ENCODE results near the gene TNNI3.
"Not testable (repeated sequence)": the region's sequence is repeated elsewhere in the genome, so short reads cannot be mapped to it uniquely, and the experiment has no call there.

TNNI3 gene

DNA sequence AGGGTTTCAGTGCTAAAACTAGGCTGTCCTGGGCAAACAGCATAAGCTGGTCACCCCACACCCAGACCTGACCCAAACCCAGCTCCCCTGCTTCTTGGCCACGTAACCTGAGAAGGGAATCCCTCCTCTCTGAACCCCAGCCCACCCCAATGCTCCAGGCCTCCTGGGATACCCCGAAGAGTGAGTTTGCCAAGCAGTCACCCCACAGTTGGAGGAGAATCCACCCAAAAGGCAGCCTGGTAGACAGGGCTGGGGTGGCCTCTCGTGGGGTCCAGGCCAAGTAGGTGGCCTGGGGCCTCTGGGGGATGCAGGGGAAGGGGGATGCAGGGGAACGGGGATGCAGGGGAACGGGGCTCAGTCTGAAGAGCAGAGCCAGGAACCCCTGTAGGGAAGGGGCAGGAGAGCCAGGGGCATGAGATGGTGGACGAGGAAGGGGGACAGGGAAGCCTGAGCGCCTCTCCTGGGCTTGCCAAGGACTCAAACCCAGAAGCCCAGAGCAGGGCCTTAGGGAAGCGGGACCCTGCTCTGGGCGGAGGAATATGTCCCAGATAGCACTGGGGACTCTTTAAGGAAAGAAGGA, 42.9 kb downstream of the TNNI3 start:
- in situ Hi-C loops (cut with MboI; ENCODE audit: low sequenced_read_pairs): no loop called here

DNA sequence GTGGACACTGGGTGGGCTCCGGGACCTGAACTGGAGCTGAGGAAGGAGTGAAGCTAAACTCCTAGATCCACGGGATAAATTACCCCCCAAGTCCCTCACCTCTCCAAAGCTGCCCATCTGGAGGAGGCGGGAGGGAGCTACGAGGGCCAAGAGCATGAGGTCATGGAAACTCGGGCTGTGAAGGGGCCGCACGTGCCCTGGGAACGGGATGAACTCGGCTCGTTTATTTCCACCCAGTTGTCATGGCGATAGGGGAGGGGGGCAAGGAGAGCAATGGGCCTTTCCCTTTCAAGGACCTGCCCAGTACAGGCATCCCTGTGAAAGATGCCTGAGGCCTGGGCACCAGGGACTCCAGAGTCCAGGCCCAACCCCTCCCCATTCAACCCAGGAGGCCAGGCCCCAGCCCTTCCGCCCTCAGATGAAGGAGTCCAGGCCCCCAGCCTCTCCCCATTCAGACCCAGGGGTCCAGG, 43.9 kb downstream of the TNNI3 start:
- in situ Hi-C loops (cut with MboI; ENCODE audit: low sequenced_read_pairs): no loop called here

DNA sequence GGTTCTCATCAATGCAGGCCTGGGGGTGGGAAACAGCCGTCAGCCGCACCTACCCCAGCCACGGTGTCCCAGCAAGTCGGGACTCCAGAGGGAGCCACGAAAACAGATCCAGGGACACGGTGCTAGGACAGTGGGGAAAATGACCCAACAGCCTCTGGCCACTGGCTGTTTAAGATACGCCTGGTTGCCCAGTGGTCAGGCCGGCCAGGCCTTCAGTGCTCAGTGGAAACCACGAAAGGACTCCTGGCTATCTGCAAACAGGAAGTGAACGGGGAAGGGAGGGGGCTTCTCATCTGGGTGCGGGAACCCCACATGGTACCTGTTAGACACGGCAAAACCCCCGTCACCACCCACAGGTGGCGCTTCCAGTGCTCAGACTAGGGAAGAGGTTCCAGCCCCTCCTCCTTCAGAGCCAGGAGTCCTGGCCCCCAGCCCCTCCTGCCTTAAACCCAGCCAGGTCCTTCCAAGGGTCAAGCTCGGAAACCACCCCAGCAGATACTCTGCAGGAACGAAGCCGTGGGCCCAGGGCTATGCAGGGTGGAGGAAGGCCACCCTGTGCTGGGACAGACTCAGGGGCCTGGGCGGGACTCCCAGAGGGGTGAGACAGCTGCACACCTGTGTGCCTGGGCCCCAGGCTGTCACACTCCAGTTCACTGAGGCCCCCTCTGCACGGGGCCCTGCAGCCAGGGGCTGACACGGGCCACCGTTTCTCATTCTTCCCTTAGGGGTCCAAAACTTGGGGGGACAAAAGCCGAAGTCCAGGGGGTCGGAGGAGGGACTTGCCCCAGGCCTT, 44.6 kb downstream of the TNNI3 start:
- in situ Hi-C loops (cut with MboI; ENCODE audit: low sequenced_read_pairs): no loop called here

DNA sequence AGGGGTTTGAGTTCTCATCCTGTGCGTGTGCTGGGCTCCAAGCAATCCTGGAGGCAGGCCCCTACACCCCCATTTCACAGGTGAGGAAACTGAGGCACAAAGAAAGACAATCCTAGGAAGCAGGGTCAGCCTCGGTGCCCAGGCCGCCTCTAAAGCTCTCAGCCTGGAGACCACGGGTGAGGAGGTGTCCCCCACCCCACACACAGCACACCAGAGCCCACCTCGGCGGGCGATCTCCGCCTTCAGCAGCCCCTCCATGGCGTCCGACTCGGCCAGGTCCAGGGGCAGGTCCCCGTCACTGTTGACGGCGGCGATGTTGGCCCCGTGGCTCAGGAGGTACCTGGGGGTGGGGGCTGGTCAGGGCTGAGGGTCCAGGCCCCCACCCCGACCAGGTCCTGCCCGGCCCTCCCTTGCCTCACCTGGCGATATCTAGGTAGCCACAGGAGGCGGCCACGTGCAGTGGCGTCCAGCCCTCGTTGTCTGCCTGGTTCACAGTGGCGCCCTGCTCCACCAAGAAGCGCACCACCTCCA, 45.2 kb downstream of the TNNI3 start:
- in situ Hi-C loops (cut with MboI; ENCODE audit: low sequenced_read_pairs): no loop called here

DNA sequence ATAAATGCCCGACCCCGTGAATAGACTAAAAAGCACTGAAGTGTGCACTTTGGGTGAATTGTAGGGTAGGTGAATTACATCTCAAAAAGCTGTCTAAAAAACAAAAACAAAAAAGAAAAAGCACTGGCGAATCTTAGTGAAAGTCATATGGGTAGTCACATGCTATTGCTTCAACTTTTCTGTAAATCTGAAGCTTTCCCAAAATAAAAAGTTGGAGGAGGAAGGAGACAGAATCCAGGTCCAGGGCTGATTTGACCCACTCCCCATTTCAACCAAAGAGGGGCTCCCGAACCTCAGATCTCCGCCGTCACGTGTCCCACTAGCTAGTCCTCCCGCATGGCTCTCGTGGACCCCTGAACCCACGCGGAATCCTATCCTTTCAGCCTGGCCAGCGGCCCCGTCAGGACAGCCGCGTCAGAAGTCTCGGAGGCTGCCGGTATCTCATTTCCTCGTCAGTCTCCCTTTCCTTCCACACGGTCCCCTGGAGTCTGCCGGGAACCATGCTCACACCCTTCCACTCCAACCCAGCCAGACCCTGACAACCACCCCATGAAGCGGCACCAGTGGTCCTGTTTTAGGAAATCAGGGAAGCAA, 46.2 kb downstream of the TNNI3 start:
- in situ Hi-C loops (cut with MboI; ENCODE audit: low sequenced_read_pairs): no loop called here

DNA sequence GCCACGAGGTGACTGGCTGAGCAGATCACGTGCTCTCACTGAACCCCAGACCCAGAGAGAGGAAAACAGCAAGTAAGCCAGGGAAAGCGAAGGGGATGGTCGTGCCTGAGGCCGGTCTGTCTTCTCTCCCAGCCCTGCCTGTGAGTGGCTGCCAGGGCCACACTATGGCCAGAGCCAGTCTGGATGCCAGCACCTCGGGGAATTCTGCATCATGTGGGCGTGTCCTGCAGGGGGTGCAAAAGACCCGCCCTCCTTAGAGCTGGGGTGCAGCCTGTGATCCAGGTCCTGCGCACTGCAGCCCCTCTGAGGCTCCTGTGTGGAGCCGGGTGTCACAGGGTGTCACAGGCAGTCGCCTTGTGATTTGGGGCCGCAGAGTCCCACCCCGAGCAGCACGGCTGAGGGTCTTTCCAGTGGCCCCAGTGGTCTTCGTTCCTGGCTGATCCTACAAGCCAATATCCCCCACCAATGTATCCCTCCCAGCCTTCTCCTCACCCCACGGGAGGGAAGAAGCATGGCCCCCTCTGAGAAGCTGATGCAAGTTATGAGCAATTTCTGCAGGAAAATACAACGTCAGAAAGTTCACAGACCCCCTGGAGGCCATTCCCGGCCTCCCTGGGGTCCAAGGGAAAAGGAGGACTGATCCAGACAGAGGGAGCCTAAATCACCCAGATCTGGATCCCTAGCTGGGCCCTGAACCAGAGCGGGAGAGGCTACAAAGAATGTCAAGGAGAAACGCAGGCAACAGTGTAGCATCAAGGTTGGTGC, 47.8 kb downstream of the TNNI3 start:
- in situ Hi-C loops (cut with MboI; ENCODE audit: low sequenced_read_pairs): no loop called here

DNA sequence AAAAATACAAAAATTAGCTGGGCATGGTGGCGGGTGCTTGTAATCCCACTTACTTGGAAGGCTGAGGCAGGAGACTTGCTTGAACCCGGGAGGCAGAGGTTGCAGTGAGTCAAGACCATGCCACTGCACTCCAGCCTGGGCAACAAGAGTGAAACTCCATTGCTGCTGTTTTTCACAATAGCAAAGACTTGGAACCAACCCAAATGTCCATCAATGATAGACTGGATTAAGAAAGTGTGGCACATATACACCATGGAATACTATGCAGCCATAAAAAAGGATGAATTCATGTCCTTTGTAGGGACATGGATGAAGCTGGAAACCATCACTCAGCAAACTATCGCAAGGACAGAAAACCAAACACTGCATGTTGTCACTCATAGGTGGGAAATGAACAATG, 50.3 kb downstream of the TNNI3 start:
- in situ Hi-C loops (cut with MboI; ENCODE audit: low sequenced_read_pairs): not testable (repeated sequence)

DNA sequence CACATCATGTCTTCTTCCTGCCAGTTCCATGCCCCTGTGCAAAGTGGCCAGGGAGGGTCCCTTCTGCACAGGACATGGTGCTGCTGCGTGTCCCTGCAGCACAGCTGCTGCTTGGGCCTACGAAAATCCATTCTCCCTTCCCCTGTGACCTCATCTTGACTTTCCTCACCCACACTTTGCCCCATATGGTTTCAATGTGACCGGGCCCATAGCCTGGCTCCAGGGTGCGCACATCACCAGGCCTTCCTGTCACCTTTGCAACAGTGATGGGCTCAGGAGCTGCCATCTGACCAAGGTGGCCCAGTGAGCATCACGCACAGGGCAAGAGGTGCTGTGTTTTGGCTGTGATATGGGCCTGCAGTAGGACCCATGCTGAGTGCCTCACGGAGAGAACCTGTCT, 50.9 kb downstream of the TNNI3 start:
- in situ Hi-C loops (cut with MboI; ENCODE audit: low sequenced_read_pairs): no loop called here

DNA sequence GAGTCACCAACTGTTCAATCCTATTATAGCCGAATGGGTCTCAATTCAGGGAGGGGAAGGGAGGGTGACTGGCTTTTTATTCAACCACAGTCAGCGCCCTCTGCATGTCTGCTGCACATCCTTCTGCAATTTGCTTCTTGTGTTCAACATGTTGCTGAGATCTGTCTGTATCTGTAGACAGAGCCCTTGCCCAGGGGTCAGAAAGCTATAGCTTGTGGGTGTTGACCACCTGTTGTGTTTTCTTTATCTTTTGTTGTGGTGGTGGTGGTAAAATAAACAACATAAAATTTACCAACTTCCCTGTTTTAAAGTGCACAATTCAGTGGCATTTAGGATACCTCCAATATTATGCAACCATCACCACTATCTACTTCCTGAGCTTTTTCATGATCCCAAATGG, 52.3 kb downstream of the TNNI3 start:
- in situ Hi-C loops (cut with MboI; ENCODE audit: low sequenced_read_pairs): no loop called here

DNA sequence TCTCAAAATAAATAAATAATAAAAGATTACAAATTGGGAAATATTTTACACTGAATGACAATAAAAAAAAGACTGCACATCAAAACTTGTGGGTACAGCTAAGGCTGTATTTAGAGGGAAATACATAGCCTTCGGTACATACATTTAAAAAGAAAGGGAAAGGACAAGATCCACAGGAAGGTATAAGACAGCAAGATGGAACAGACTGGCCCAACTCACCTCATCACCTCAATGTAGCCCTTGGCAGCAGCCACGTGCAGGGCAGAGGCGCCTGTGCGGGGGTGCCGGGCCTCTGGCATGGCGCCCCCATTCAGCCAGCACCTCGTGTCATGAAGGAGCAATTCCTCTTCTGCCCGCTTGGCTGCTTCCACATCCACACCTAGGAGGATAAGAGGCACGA, 54.3 kb downstream of the TNNI3 start:
- in situ Hi-C loops (cut with MboI; ENCODE audit: low sequenced_read_pairs): no loop called here

Measured in hTERT RPE-1 (cell line).